GM12801 (cell line): ENCODE measurements around the gene SPINT1.

Experiments used
- CTCF ChIP-seq: IDR thresholded peaks from one replicate; pipeline ENCODE4 v1.5.1; 2011; ENCODE audit warnings: control low read depth; ENCODE audit not compliant: insufficient read length; ENCODE audit errors: extremely low read depth

SPINT1 gene

DNA sequence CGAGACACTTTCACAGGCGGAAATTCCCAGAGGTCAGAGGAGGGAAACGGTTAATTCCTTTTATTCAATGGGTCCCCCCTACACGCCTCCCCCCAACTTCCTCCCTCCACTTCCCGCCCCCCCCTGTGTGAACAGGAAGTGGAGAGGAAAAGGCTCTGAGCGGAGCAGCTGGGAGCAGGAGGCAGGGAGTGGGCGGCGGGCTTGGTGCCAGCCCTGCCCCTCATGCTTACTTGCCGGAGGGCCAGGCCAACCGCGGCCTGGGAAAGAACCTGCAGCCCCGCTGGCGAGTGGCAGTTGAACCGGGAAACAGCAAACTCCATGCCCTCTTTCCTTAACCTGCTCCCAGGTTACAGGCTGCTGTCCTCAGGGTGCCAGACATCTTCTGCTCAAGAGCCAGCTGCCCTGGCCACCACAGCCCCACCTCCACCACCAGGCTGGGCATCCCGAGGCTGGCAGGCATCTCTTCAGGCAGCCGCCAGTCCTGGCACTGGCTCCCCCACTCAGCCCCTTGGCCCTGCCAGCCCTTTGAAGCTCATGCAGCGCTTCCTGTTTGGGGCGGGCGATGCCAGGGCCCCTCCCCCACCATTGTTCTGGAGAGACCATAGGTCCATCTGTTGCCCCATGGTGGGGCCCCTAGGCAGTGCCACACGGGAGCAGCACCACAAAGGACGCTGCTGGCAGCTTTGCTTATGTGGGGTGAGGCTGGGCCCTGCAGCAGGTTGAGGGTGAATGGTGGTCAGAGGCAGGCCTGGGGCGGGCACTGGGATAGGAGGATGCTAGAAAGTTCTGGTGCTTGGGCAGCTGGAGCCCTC lies 63.3 kb downstream of the SPINT1 start:
- no peak for TF ChIP-seq CTCF
